Breast epithelium (tissue), 4 donors: ENCODE measurements around the gene GSG1L2. TPM values are rescaled to one million over a fixed set of nuclear protein-coding genes. Genes with fewer than 3 reads are reported as not detected.

Experiments used
- DNase-seq, 2 donors: peaks; one replicate each; pipeline ENCODE4 v3.0.0-alpha.2; 2019; ENCODE audit warnings: low spot score in 2 of 2
- H3K27ac ChIP-seq, 2 donors: fragments of 200-600 bp; sonication (generic) in 1 of 2; one replicate each; pipeline ENCODE4 v1.5.1; 2016 to 2019; ENCODE audit warnings: mild to moderate bottlenecking in 1 of 2
- H3K27me3 ChIP-seq, 2 donors: fragments of 200-600 bp; sonication (generic) in 1 of 2; one replicate each; pipeline versions ENCODE4 v1.5.1 to v1.6.0; 2017 to 2019; ENCODE audit warnings: control low read depth in 1 of 2, mild to moderate bottlenecking in 1 of 2
- H3K36me3 ChIP-seq: fragments of 200-600 bp; one replicate; pipeline ENCODE4 v1.5.1; 2019
- H3K4me1 ChIP-seq, 2 donors: fragments of 200-600 bp; sonication (generic); one replicate each; pipeline ENCODE4 v1.5.1; 2016 to 2019; ENCODE audit warnings: control low read depth in 1 of 2
- H3K4me3 ChIP-seq, 3 donors: fragments of 200-600 bp; sonication (generic); 1 replicate in 2 of 3; 2 replicates in 1 of 3; pipeline ENCODE4 v1.5.1; 2016 to 2019; ENCODE audit warnings: mild to moderate bottlenecking in 3 of 3, moderate library complexity in 2 of 3
- H3K9me3 ChIP-seq, 2 donors: fragments of 200-600 bp; sonication (generic) in 1 of 2; one replicate each; pipeline ENCODE4 v1.5.1; 2016 to 2019; ENCODE audit warnings: control low read depth in 1 of 2
- POLR2A ChIP-seq: fragments of 450-650 bp; IDR thresholded peaks from one replicate; pipeline ENCODE4 v1.6.1; 2016; ENCODE audit warnings: antibody characterized with exemption, mild to moderate bottlenecking, moderate library complexity
- POLR2AphosphoS5 ChIP-seq, 3 donors: sonication (generic); formaldehyde crosslinking; IDR thresholded peaks; one replicate each; pipeline ENCODE4 v1.6.1; 2017; ENCODE audit warnings: antibody characterized with exemption in 3 of 3
- intact Hi-C: fragments of 100-400 bp; cut with DNase I; formaldehyde crosslinking; loops from one replicate; pipeline ENCODE4 v1.15.1; 2023; ENCODE audit warnings: low total_unique reads
- total RNA-seq, 3 donors: library from RNA; depleted of rRNA; stranded (reverse); fragments of >200 nt; gene quantifications; one replicate each; pipeline ENCODE4 v1.1.0, GENCODE V29; 2016
- TF ChIP-seq, protein P1 (sequence below), 3 donors: fragments of 450-650 bp; IDR thresholded peaks; one replicate each; pipeline ENCODE4 v1.5.1; 2016 to 2017; ENCODE audit warnings: antibody characterized with exemption in 3 of 3, mild to moderate bottlenecking in 3 of 3, moderate library complexity in 3 of 3

The GSG1L2 gene
- total RNA-seq, 3 donors from 2014 or later, result not detected

DNA sequence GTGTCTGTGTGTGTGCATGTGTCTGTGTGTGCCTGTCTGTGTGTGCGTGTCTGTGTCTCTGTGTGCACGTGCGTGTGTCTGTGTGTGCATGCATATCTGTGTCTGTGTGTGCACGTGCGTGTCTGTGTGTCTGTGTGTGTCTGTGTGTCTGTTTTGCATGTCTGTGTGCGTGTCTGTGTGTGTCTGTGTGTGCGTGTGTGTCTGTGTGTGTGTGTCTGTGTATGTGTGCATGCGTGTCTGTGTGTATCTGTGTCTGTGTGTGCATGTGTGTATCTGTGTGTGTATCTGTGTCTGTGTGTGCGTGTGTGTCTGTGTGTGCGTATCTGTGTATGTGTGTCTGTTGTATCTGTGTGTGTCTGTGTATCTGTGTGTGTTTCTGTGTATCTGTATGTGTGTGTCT lies 5.4 kb downstream of the GSG1L2 start:
- no peak for DNase-seq
- Histone ChIP-seq H3K27ac (no peak overlapping the region), H3K27me3 (no peaks in the 10 kb centered on the region), H3K4me3 (no peak overlapping the region), H3K9me3 (no peaks in the 10 kb centered on the region), H3K4me1 (no peaks in the 10 kb centered on the region), H3K36me3 (no peaks in the 10 kb centered on the region)
- TF ChIP-seq, protein P1, sequence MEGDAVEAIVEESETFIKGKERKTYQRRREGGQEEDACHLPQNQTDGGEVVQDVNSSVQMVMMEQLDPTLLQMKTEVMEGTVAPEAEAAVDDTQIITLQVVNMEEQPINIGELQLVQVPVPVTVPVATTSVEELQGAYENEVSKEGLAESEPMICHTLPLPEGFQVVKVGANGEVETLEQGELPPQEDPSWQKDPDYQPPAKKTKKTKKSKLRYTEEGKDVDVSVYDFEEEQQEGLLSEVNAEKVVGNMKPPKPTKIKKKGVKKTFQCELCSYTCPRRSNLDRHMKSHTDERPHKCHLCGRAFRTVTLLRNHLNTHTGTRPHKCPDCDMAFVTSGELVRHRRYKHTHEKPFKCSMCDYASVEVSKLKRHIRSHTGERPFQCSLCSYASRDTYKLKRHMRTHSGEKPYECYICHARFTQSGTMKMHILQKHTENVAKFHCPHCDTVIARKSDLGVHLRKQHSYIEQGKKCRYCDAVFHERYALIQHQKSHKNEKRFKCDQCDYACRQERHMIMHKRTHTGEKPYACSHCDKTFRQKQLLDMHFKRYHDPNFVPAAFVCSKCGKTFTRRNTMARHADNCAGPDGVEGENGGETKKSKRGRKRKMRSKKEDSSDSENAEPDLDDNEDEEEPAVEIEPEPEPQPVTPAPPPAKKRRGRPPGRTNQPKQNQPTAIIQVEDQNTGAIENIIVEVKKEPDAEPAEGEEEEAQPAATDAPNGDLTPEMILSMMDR (IDR thresholded peaks at IDR 0.05), result no peak
- TF ChIP-seq POLR2A, result no peak
- TF ChIP-seq POLR2AphosphoS5 (IDR thresholded peaks at IDR 0.05), result no peak
- intact Hi-C loops, result no loop called here

- Histone ChIP-seq H3K9me3 (no peaks in the 10 kb centered on the region), H3K27me3 (no peaks in the 10 kb centered on the region), H3K4me3 (no peak overlapping the region), H3K4me1 (no peaks in the 10 kb centered on the region), H3K36me3 (no peaks in the 10 kb centered on the region), H3K27ac (no peak overlapping the region)
- TF ChIP-seq, protein P1 (IDR thresholded peaks at IDR 0.05), result no peak
- TF ChIP-seq POLR2A, result no peak
- no peak for TF ChIP-seq POLR2AphosphoS5 (IDR thresholded peaks at IDR 0.05)
- no peak for DNase-seq
- intact Hi-C loops, result no loop called here
Observed at GRCh38 chr17:9814337-9814945, 7.4 kb downstream of the GSG1L2 start.

GRCh38 chr17:9813166-9813565 lies 8.7 kb downstream of the GSG1L2 start:
- Histone ChIP-seq H3K27ac (no peak overlapping the region), H3K4me3 (no peak overlapping the region), H3K9me3 (no peaks in the 10 kb centered on the region), H3K4me1 (no peaks in the 10 kb centered on the region), H3K27me3 (no peaks in the 10 kb centered on the region), H3K36me3 (no peaks in the 10 kb centered on the region)
- TF ChIP-seq POLR2AphosphoS5 (IDR thresholded peaks at IDR 0.05), result no peak
- TF ChIP-seq, protein P1 (IDR thresholded peaks at IDR 0.05), result no peak
- TF ChIP-seq POLR2A, result no peak
- intact Hi-C loops, result no loop called here
- DNase-seq, result no peak

DNA sequence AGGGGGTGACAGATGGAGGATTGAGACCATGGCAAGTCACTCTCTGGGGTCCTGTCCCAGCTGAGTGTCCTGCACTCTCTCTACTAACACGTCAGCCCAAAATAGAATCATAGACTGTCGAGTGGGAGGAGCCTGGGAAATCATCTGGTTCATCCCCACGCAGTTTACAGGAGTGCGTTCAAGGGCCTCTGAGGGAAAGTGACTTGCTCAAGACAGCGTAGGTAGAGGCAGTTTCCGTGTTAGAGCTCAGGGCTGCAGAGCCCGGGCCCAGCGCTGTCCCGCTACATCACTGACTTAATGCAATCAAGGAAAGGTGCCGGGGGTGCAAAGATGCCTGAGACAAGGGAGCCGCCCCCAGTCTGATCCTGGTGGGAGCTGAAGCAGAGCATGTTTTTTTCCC lies 10.3 kb downstream of the GSG1L2 start:
- intact Hi-C loops, result no loop called here
- Histone ChIP-seq H3K27ac (no peak overlapping the region), H3K36me3 (no peaks in the 10 kb centered on the region), H3K4me1 (no peaks in the 10 kb centered on the region), H3K9me3 (no peaks in the 10 kb centered on the region), H3K27me3 (no peaks in the 10 kb centered on the region), H3K4me3 (no peak overlapping the region)
- DNase-seq, result no peak
- TF ChIP-seq POLR2A (no peak), POLR2AphosphoS5 (IDR thresholded peaks at IDR 0.05) (no peak)
- TF ChIP-seq, protein P1 (IDR thresholded peaks at IDR 0.05), result no peak

GRCh38 chr17:9811086-9811485 lies 10.8 kb downstream of the GSG1L2 start:
- Histone ChIP-seq H3K4me1 (no peaks in the 10 kb centered on the region), H3K27me3 (no peaks in the 10 kb centered on the region), H3K9me3 (no peaks in the 10 kb centered on the region), H3K27ac (no peak overlapping the region), H3K36me3 (no peaks in the 10 kb centered on the region), H3K4me3 (no peak overlapping the region)
- TF ChIP-seq POLR2A, result no peak
- TF ChIP-seq POLR2AphosphoS5 (IDR thresholded peaks at IDR 0.05), result no peak
- TF ChIP-seq, protein P1 (IDR thresholded peaks at IDR 0.05), result no peak
- DNase-seq, result no peak
- intact Hi-C loops, result no loop called here
